Liver (tissue), 9 donors: Measurements from ENCODE around the gene ORAI2. TPM values are rescaled to one million over a fixed set of nuclear protein-coding genes. Genes with fewer than 3 reads are reported as not detected.

Source experiments
- DNase-seq: peaks from one replicate; pipeline ENCODE4 v3.0.0-alpha.2; 2017; ENCODE audit warnings: low spot score
- H3K27ac ChIP-seq, 2 donors: one replicate each; pipeline ENCODE4 v1.7.0; 2013; ENCODE audit warnings: inconsistent platforms in 2 of 2, low read length in 2 of 2, control low read depth in 1 of 2, low read depth in 1 of 2, mild to moderate bottlenecking in 1 of 2
- H3K27me3 ChIP-seq, 4 donors: one replicate each; pipeline versions ENCODE4 v1.6.1 to v1.7.0; 2013; ENCODE audit warnings: low read length in 3 of 4, inconsistent platforms in 1 of 4, mild to moderate bottlenecking in 1 of 4, moderate library complexity in 1 of 4; ENCODE audit not compliant: control insufficient read depth in 4 of 4, insufficient read depth in 4 of 4
- H3K36me3 ChIP-seq, 4 donors: one replicate each; pipeline versions ENCODE4 v1.6.1 to v1.7.0; 2013; ENCODE audit warnings: low read length in 3 of 4, mild to moderate bottlenecking in 3 of 4, low read depth in 1 of 4, moderate library complexity in 1 of 4; ENCODE audit not compliant: control insufficient read depth in 4 of 4, insufficient read depth in 3 of 4
- H3K4me1 ChIP-seq, 4 donors: one replicate each; pipeline versions ENCODE4 v1.6.1 to v1.7.0; 2013; ENCODE audit warnings: low read length in 3 of 4, mild to moderate bottlenecking in 3 of 4, moderate library complexity in 1 of 4; ENCODE audit not compliant: control insufficient read depth in 4 of 4, insufficient read depth in 4 of 4
- H3K4me3 ChIP-seq, 3 donors: one replicate each; pipeline versions ENCODE4 v1.6.1 to v1.7.0; 2013; ENCODE audit warnings: low read length in 3 of 3, control low read depth in 1 of 3, low read depth in 1 of 3, mild to moderate bottlenecking in 1 of 3
- H3K9ac ChIP-seq, 2 donors: one replicate each; pipeline ENCODE4 v1.7.0; 2013; ENCODE audit warnings: low read length in 2 of 2, mild to moderate bottlenecking in 2 of 2, moderate library complexity in 2 of 2, control low read depth in 1 of 2, low read depth in 1 of 2
- H3K9me3 ChIP-seq, 4 donors: one replicate each; pipeline versions ENCODE4 v1.6.1 to v1.7.0; 2013; ENCODE audit warnings: low read length in 3 of 4; ENCODE audit not compliant: control insufficient read depth in 4 of 4
- CTCF ChIP-seq: fragments of 150-350 bp; IDR thresholded peaks from 2 replicates; pipeline ENCODE4 v1.5.1; 2017; ENCODE audit warnings: improper control_type of control experiment, low read depth, low read length; ENCODE audit not compliant: missing input control
- EGR1 ChIP-seq, 2 donors: IDR thresholded peaks; 2 replicates each; pipeline ENCODE4 v1.6.1; 2016 to 2018; ENCODE audit warnings: antibody characterized with exemption in 2 of 2, low read depth in 2 of 2
- FOXA1 ChIP-seq: IDR thresholded peaks from 2 replicates; pipeline ENCODE4 v1.6.1; 2016; ENCODE audit warnings: antibody characterized with exemption
- FOXA2 ChIP-seq: IDR thresholded peaks from 2 replicates; pipeline ENCODE4 v1.6.1; 2016; ENCODE audit warnings: antibody characterized with exemption
- GABPA ChIP-seq, 2 donors: IDR thresholded peaks in 1 of 2; conservative IDR thresholded peaks in 1 of 2; 2 replicates each; pipeline ENCODE4 v1.6.1; 2016; ENCODE audit warnings: antibody characterized with exemption in 2 of 2, mild to moderate bottlenecking in 1 of 2, moderate library complexity in 1 of 2
- HNF4A ChIP-seq, 2 donors: conservative IDR thresholded peaks; 2 replicates each; pipeline ENCODE4 v1.6.1; 2016; ENCODE audit warnings: antibody characterized with exemption in 2 of 2, mild to moderate bottlenecking in 2 of 2
- HNF4G ChIP-seq: IDR thresholded peaks from 2 replicates; pipeline ENCODE4 v1.6.1; 2016; ENCODE audit warnings: antibody characterized with exemption
- JUND ChIP-seq, 2 donors: IDR thresholded peaks; 2 replicates each; pipeline ENCODE4 v1.6.1; 2016; ENCODE audit warnings: antibody characterized with exemption in 2 of 2
- NR2F2 ChIP-seq: IDR thresholded peaks from 2 replicates; pipeline ENCODE4 v1.6.1; 2016; ENCODE audit warnings: antibody characterized with exemption
- RAD21 ChIP-seq, 2 donors: IDR thresholded peaks; 2 replicates each; pipeline ENCODE4 v1.6.1; 2016; ENCODE audit warnings: antibody characterized with exemption in 2 of 2, mild to moderate bottlenecking in 2 of 2
- REST ChIP-seq: IDR thresholded peaks from 2 replicates; pipeline ENCODE4 v1.6.1; 2016; ENCODE audit warnings: antibody characterized with exemption, mild to moderate bottlenecking
- RXRA ChIP-seq, 2 donors: IDR thresholded peaks; 2 replicates each; pipeline ENCODE4 v1.6.1; 2017 to 2018; ENCODE audit warnings: antibody characterized with exemption in 2 of 2, mild to moderate bottlenecking in 1 of 2
- SP1 ChIP-seq: IDR thresholded peaks from 2 replicates; pipeline ENCODE4 v1.6.1; 2018; ENCODE audit warnings: antibody characterized with exemption, mild to moderate bottlenecking
- TAF1 ChIP-seq: conservative IDR thresholded peaks from 2 replicates; pipeline ENCODE4 v1.6.1; 2016; ENCODE audit warnings: antibody characterized with exemption, mild to moderate bottlenecking
- WGBS: extraction: QIAGEN DNeasy Blood & Tissue Kit; methylation state at CpG from one replicate; pipeline ENCODE4 v1.1.7; 2013; 5-methylcytosine and 5-hydroxymethylcytosine counted together
- polyA plus RNA-seq, 2 donors: library from polyadenylated mRNA; stranded (reverse) in 1 of 2; unstranded in 1 of 2; fragments of 200-250 nt in 1 of 2; fragments of >200 nt in 1 of 2; fragmentation: Nextera tagmentation in 1 of 2; extraction: Ambion mirVana in 1 of 2; gene quantifications; one replicate each; pipeline versions ENCODE4 v1.2.1 to v1.2.3, GENCODE V29; 2013 to 2015
- total RNA-seq, 2 donors: library from RNA; depleted of rRNA; stranded (reverse); fragments of >200 nt; gene quantifications; one replicate each; pipeline ENCODE4 v1.2.3, GENCODE V29; 2014
- TF ChIP-seq, protein P1 (sequence below): IDR thresholded peaks from 2 replicates; pipeline ENCODE4 v1.6.1; 2016; ENCODE audit warnings: antibody characterized with exemption
- TF ChIP-seq, protein P2 (sequence below): IDR thresholded peaks from 2 replicates; pipeline ENCODE4 v1.6.1; 2016; ENCODE audit warnings: antibody characterized with exemption
- donor health status: healthy.
- donor health status: healthy.
- donor health status: healthy.
- donor health status: healthy.
- donor health status: healthy.

ORAI2 gene
- total and polyA plus RNA-seq, 4 donors, result 1.3 to 10.3 (median 4.8) TPM

GRCh38 chr7:102415685-102416225 is 17.6 kb upstream of the ORAI2 start:
- DNase-seq, result no peak
- TF ChIP-seq SP1 (no peak), CTCF (no peak), RAD21 (IDR thresholded peaks at IDR 0.05) (no peak), FOXA2 (no peak)
- TF ChIP-seq, protein P1, sequence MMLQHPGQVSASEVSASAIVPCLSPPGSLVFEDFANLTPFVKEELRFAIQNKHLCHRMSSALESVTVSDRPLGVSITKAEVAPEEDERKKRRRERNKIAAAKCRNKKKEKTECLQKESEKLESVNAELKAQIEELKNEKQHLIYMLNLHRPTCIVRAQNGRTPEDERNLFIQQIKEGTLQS, result no peak
- no peak overlapping the region for H3K9ac ChIP-seq
- no peak overlapping the region for H3K4me3 ChIP-seq
- H3K27ac ChIP-seq, result peak overlapping the region in 1 of 2 donors; percentile 38
- no peaks in the 10 kb centered on the region for H3K9me3 ChIP-seq
- H3K36me3 ChIP-seq, result peaks cover 2 to 49% (median 16%) of the 10 kb centered on the region in 4 donors
- H3K27me3 ChIP-seq, result no peaks in the 10 kb centered on the region
- H3K4me1 ChIP-seq, result no peaks in the 10 kb centered on the region
- 79% methylated on average over 12 of the region's 12 CpGs for WGBS

DNA sequence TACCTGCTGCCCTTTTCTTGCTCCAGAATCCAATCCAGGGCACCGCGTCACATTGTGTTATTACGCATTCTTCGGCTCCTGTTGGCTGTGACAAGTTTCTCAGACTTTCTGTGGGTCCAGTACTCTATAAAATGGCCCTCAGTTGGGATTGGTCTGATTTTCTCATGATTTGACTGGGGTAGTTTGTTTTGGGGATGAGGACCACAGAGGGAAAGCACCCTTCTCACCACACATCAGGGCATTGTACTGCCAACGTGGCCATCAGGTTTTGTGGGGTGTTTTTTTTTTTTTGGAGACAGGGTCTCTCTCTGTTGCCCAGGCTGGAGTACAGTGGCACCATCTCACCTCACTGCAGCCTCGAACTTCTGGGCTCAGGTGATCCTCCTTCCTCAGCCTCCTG is 17.0 kb upstream of the ORAI2 start:
- Histone ChIP-seq H3K27me3 (no peaks in the 10 kb centered on the region), H3K36me3 (peaks cover 7 to 45% (median 18%) of the 10 kb centered on the region in 4 donors), H3K4me3 (no peak overlapping the region), H3K9ac (no peak overlapping the region), H3K4me1 (no peaks in the 10 kb centered on the region), H3K27ac (peak overlapping the region in 1 of 2 donors; percentile 38), H3K9me3 (no peaks in the 10 kb centered on the region)
- DNase-seq, result no peak
- TF ChIP-seq SP1 (no peak), GABPA (IDR thresholded peaks at IDR 0.05 in 1 of 2, conservative IDR thresholded peaks at IDR 0.05 in 1 of 2) (no peak), RXRA (IDR thresholded peaks at IDR 0.05) (no peak)
- whole genome bisulfite sequencing, result 90% methylated on average over 6 of the region's 6 CpGs

- Histone ChIP-seq H3K9ac (no peak overlapping the region), H3K27ac (no peak overlapping the region), H3K27me3 (no peaks in the 10 kb centered on the region), H3K4me3 (no peak overlapping the region), H3K9me3 (no peaks in the 10 kb centered on the region), H3K4me1 (no peaks in the 10 kb centered on the region), H3K36me3 (peaks cover 7 to 45% (median 19%) of the 10 kb centered on the region in 4 donors)
- TF ChIP-seq FOXA1, result no peak
- TF ChIP-seq HNF4A (conservative IDR thresholded peaks at IDR 0.05), result no peak
- TF ChIP-seq HNF4G, result no peak
- TF ChIP-seq EGR1 (IDR thresholded peaks at IDR 0.05; ENCODE audit: low read depth in 2 of 2), result no peak
- TF ChIP-seq, protein P1, result no peak
- no peak for TF ChIP-seq CTCF
- TF ChIP-seq JUND (IDR thresholded peaks at IDR 0.05), result no peak
- no peak for TF ChIP-seq FOXA2
- no peak for TF ChIP-seq TAF1
- TF ChIP-seq RXRA (IDR thresholded peaks at IDR 0.05), result no peak
- TF ChIP-seq, protein P2, sequence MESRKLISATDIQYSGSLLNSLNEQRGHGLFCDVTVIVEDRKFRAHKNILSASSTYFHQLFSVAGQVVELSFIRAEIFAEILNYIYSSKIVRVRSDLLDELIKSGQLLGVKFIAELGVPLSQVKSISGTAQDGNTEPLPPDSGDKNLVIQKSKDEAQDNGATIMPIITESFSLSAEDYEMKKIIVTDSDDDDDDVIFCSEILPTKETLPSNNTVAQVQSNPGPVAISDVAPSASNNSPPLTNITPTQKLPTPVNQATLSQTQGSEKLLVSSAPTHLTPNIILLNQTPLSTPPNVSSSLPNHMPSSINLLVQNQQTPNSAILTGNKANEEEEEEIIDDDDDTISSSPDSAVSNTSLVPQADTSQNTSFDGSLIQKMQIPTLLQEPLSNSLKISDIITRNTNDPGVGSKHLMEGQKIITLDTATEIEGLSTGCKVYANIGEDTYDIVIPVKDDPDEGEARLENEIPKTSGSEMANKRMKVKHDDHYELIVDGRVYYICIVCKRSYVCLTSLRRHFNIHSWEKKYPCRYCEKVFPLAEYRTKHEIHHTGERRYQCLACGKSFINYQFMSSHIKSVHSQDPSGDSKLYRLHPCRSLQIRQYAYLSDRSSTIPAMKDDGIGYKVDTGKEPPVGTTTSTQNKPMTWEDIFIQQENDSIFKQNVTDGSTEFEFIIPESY, result no peak
- no peak for TF ChIP-seq REST
- TF ChIP-seq RAD21 (IDR thresholded peaks at IDR 0.05), result no peak
- TF ChIP-seq NR2F2, result no peak
- TF ChIP-seq GABPA (IDR thresholded peaks at IDR 0.05 in 1 of 2, conservative IDR thresholded peaks at IDR 0.05 in 1 of 2), result no peak
- no peak for DNase-seq
- WGBS, result 87% methylated on average over 3 of the region's 3 CpGs
Measured at GRCh38 chr7:102417105-102417504, 16.3 kb upstream of the ORAI2 start.
